HepG2 (cell line): Measurements from ENCODE around the gene SCGB1C2. TPM values are rescaled to one million over a fixed set of nuclear protein-coding genes. Genes with fewer than 3 reads are reported as not detected.

Experiments used
- ATAC-seq: fragments of 200-7000 bp; cut with Tn5 transposase; 3 replicates; pipeline ENCODE4 v1.9.1; 2020; ENCODE audit warnings: mild to moderate bottlenecking, moderate library complexity
- BruUV-seq: library from RNA; stranded (reverse); fragments of 400-500 nt; replicated peaks from 2 replicates; lab custom pipeline; 2021; lab: Mats Ljungman, UMichigan
- CTCF ChIA-PET: fragments of 300-600 bp; formaldehyde crosslinking; extraction: SDS; loops from one replicate; lab custom pipeline; 2021; ENCODE audit warnings: low total read pairs, inconsistent platforms, low intra/inter-chr PET ratio; lab: Yijun Ruan, JAX
- POLR2A ChIA-PET: fragments of 350-600 bp; sonication (Branson Sonifier 250); formaldehyde crosslinking; loops from one replicate; lab custom pipeline; 2020; ENCODE audit warnings: antibody characterized with exemption, inconsistent platforms; lab: Yijun Ruan, JAX
- DNase-seq: peaks from one replicate; pipeline ENCODE4 v3.0.0-alpha.2; 2015; ENCODE audit warnings: low spot score
- FAIRE-seq: peaks from 3 replicates; lab custom pipeline; 2011; peaks lifted over from hg19 to GRCh38; lab: Jason Lieb, UNC
- H2AFZ ChIP-seq: one replicate; pipeline ENCODE4 v1.6.1; 2011; ENCODE audit warnings: low read length, inconsistent platforms
- H3K27ac ChIP-seq: fragments of 300-600 bp; 3 replicates; pipeline ENCODE4 v1.8.0; 2011; ENCODE audit warnings: mixed run types, mild to moderate bottlenecking, mixed read lengths, low read length, inconsistent platforms; ENCODE audit not compliant: insufficient read depth; ENCODE audit errors: extremely low read length
- H3K27me3 ChIP-seq, 2 experiments: fragments of 200-600 bp in 1 of 2; 2 replicates in 1 of 2; 3 replicates in 1 of 2; pipeline versions ENCODE4 v1.6.0 to v1.8.0; 2011; ENCODE audit warnings: low read length in 2 of 2, mild to moderate bottlenecking in 2 of 2, moderate library complexity in 2 of 2, inconsistent platforms in 1 of 2; ENCODE audit not compliant: insufficient read depth in 2 of 2, control insufficient read depth in 1 of 2
- H3K36me3 ChIP-seq, 2 experiments: fragments of 200-600 bp in 1 of 2; replicated peaks in 1 of 2; 2 replicates in 1 of 2; 3 replicates in 1 of 2; pipeline versions ENCODE4 v1.5.1 to v1.8.0; 2011; ENCODE audit warnings: low read length in 2 of 2, inconsistent platforms in 1 of 2; ENCODE audit not compliant: insufficient read depth in 2 of 2, control insufficient read depth in 1 of 2
- H3K4me1 ChIP-seq: 2 replicates; pipeline ENCODE4 v1.5.1; 2012; ENCODE audit warnings: low read length, inconsistent platforms; ENCODE audit not compliant: insufficient read depth
- H3K4me2 ChIP-seq: 2 replicates; pipeline ENCODE4 v1.6.0; 2011; ENCODE audit warnings: low read depth, low read length, inconsistent platforms
- H3K4me3 ChIP-seq, 3 experiments: fragments of 200-600 bp in 1 of 3; sonication (generic), shearing (Covaris generic) in 1 of 3; replicated peaks in 1 of 3; 2 replicates each; pipeline ENCODE4 v1.5.1; 2011 to 2016; ENCODE audit warnings: low read length in 3 of 3, inconsistent platforms in 2 of 3, low read depth in 2 of 3, mild to moderate bottlenecking in 2 of 3, control low read depth in 1 of 3, mixed read lengths in 1 of 3; ENCODE audit not compliant: insufficient read depth in 1 of 3
- H3K79me2 ChIP-seq: one replicate; pipeline ENCODE4 v1.6.1; 2011; ENCODE audit warnings: low read length, inconsistent platforms; ENCODE audit not compliant: insufficient read depth
- H3K9ac ChIP-seq: 2 replicates; pipeline ENCODE4 v1.6.0; 2011; ENCODE audit warnings: mild to moderate bottlenecking, low read depth, low read length, inconsistent platforms; ENCODE audit not compliant: insufficient read depth
- H3K9me3 ChIP-seq: 2 replicates; pipeline ENCODE4 v1.5.1; 2012; ENCODE audit warnings: mild to moderate bottlenecking, low read length
- H4K20me1 ChIP-seq: 2 replicates; pipeline ENCODE4 v1.6.0; 2011; ENCODE audit warnings: inconsistent platforms, mild to moderate bottlenecking, low read length, moderate library complexity; ENCODE audit not compliant: insufficient read depth
- AFF4 ChIP-seq: sonication (generic); formaldehyde crosslinking; IDR thresholded peaks from 2 replicates; pipeline ENCODE4 v1.4.0; 2020; ENCODE audit warnings: missing genetic modification reagents
- EEA1 ChIP-seq: sonication (generic); formaldehyde crosslinking; IDR thresholded peaks from 2 replicates; pipeline ENCODE4 v1.5.1; 2020; ENCODE audit warnings: mild to moderate bottlenecking, missing genetic modification reagents, borderline replicate concordance
- EZH2 ChIP-seq: conservative IDR thresholded peaks from 2 replicates; pipeline ENCODE4 v1.6.1; 2012; ENCODE audit warnings: mild to moderate bottlenecking, low read depth, low read length, moderate library complexity
- HDAC2 ChIP-seq: sonication (generic); formaldehyde crosslinking; IDR thresholded peaks from 2 replicates; pipeline ENCODE4 v1.4.0; 2020; ENCODE audit warnings: missing genetic modification reagents
- KLF12 ChIP-seq: sonication (generic); formaldehyde crosslinking; IDR thresholded peaks from 2 replicates; pipeline ENCODE4 v1.4.0; 2020; ENCODE audit warnings: missing genetic modification reagents, borderline replicate concordance
- MBNL3 ChIP-seq: fragments of 250-450 bp; sonication (Bioruptor Pico); conservative IDR thresholded peaks from 2 replicates; pipeline ENCODE4 v1.8.0; 2022; ENCODE audit warnings: mild to moderate bottlenecking, inconsistent platforms
- PATZ1 ChIP-seq: sonication (generic); formaldehyde crosslinking; IDR thresholded peaks from 2 replicates; pipeline ENCODE4 v1.4.0; 2020; ENCODE audit warnings: missing genetic modification reagents
- TBX3 ChIP-seq: fragments of 450-650 bp; IDR thresholded peaks from 2 replicates; pipeline ENCODE4 v1.6.1; 2017; ENCODE audit warnings: antibody characterized with exemption, mild to moderate bottlenecking, inconsistent platforms, borderline replicate concordance
- ZNF101 ChIP-seq: sonication (generic); formaldehyde crosslinking; IDR thresholded peaks from 2 replicates; pipeline ENCODE4 v1.4.0; 2020; ENCODE audit warnings: mild to moderate bottlenecking, low read depth, missing genetic modification reagents, borderline replicate concordance
- ZNF251 ChIP-seq: sonication (generic); formaldehyde crosslinking; IDR thresholded peaks from 2 replicates; pipeline ENCODE4 v1.9.0; 2021; ENCODE audit warnings: mild to moderate bottlenecking, missing genetic modification reagents
- ZNF781 ChIP-seq: sonication (generic); formaldehyde crosslinking; IDR thresholded peaks from 2 replicates; pipeline ENCODE4 v1.5.1; 2020; ENCODE audit warnings: borderline replicate concordance, mild to moderate bottlenecking, missing genetic modification reagents; ENCODE audit errors: not compliant biosample characterization
- WGBS: methylation state at CpG from one replicate; pipeline ENCODE4 v1.1.6; 2017; ENCODE audit warnings: low lambda C conversion rate; 5-methylcytosine and 5-hydroxymethylcytosine counted together
- in situ Hi-C: cut with HindIII; loops from 2 replicates; pipeline ENCODE4 v1.10.0; 2017; ENCODE audit warnings: low pct_unique_long_range_greater_than_20kb; ENCODE audit not compliant: extremely low pct_ligation_motif_present
- intact Hi-C: fragments of 100-400 bp; cut with micrococcal nuclease; formaldehyde crosslinking; loops from one replicate; pipeline ENCODE4 v1.10.0; 2022; ENCODE audit not compliant: unreplicated experiment
- polyA plus RNA-seq, 8 experiments: library from polyadenylated mRNA; depleted of rRNA in 3 of 8; stranded (reverse) in 7 of 8; unstranded in 1 of 8; fragments of >200 nt; fragmentation: Illumina TruSeq in 4 of 8; extraction: Trizol in 4 of 8; gene quantifications; 2 replicates each; pipeline versions ENCODE4 v1.2.1 to v1.2.3, GENCODE V29; 2011 to 2016; ENCODE audit warnings: low read depth in 4 of 8, missing spikeins in 1 of 8, mixed read lengths in 1 of 8; ENCODE audit not compliant: insufficient read depth in 1 of 8
- total RNA-seq, 5 experiments: library from RNA; depleted of rRNA; stranded (reverse); fragments of >200 nt; fragmentation: Illumina TruSeq; extraction: Trizol; gene quantifications; 2 replicates each; pipeline ENCODE4 v1.2.3, GENCODE V29; 2016; ENCODE audit warnings: low read depth in 1 of 5

The SCGB1C2 gene
- total and polyA plus RNA-seq, 2 of the 13 experiments (the other 11 are each of a cell fraction or from before 2014, with no cell fraction given): not detected

- TF ChIP-seq AFF4 (no peak), ZNF781 (CRISPR knock-in tag) (no peak), ZNF251 (CRISPR knock-in tag) (no peak)
- TF ChIP-seq, all 625 proteins: peak for 0
Observed at GRCh38 chr17:179066-179432, 41.7 kb downstream of the SCGB1C2 start (continued).

GRCh38 chr17:179781-180380, 42.5 kb downstream of the SCGB1C2 start:
- no peak for DNase-seq
- Histone ChIP-seq H4K20me1 (no peaks in the 10 kb centered on the region), H3K9me3 (no peaks in the 10 kb centered on the region), H3K4me2 (no peak overlapping the region), H3K27me3 (peaks cover 13 to 79% of the 10 kb centered on the region in 2 experiments), H3K4me3 (peak overlapping the region in 1 of 3 experiments; percentile 50; a peak in 1 of 6 replicates), H3K4me1 (peaks cover 15% of the 10 kb centered on the region), H2AFZ (no peak overlapping the region), H3K9ac (no peak overlapping the region), H3K36me3 (no peaks in the 10 kb centered on the region), H3K27ac (no peak overlapping the region), H3K79me2 (no peaks in the 10 kb centered on the region)
- intact Hi-C loops: no loop called here
- no peak for TF ChIP-seq KLF12 (CRISPR knock-in tag)
- TF ChIP-seq EZH2: peak; percentile 9; the same call in 1 of the 2 replicates
- TF ChIP-seq HDAC2 (CRISPR knock-in tag): no peak
- no peak for TF ChIP-seq EEA1
- no peak for TF ChIP-seq PATZ1 (CRISPR knock-in tag)
- no peak for TF ChIP-seq ZNF101 (CRISPR knock-in tag)
- no peak for TF ChIP-seq TBX3
- no peak for TF ChIP-seq MBNL3 (CRISPR knock-in tag)
- ChIA-PET POLR2A (no interaction called here), CTCF (no interaction called here)
- no peak for FAIRE-seq
- in situ Hi-C loops: no loop called here
- ATAC-seq: no peak
- WGBS: 46% methylated on average over 14 of the region's 32 CpGs
- BruUV-seq: no TSS peak
